Keratinocyte (primary cell): ENCODE data around the gene NNAT. TPM values are rescaled to one million over a fixed set of nuclear protein-coding genes. Genes with fewer than 3 reads are reported as not detected.

Experiments used
- DNase-seq: peaks from one replicate; pipeline ENCODE4 v3.0.0-alpha.2; 2011; ENCODE audit warnings: low read depth, missing footprints, low spot score
- FAIRE-seq: peaks from 2 replicates; lab custom pipeline; 2011; peaks lifted over from hg19 to GRCh38; lab: Jason Lieb, UNC
- H2AFZ ChIP-seq: 2 replicates; pipeline ENCODE4 v1.6.0; 2012; ENCODE audit warnings: low read length, control low read depth, inconsistent platforms; ENCODE audit not compliant: control insufficient read depth
- H3K27ac ChIP-seq: 2 replicates; pipeline ENCODE4 v1.5.1; 2011; ENCODE audit warnings: low read length; ENCODE audit not compliant: control insufficient read depth, insufficient read depth
- H3K27me3 ChIP-seq: 3 replicates; pipeline ENCODE4 v1.6.0; 2011; ENCODE audit warnings: low read length; ENCODE audit not compliant: control insufficient read depth, insufficient read depth; ENCODE audit errors: extremely low read depth
- H3K36me3 ChIP-seq, 2 experiments: 2 replicates in 1 of 2; 3 replicates in 1 of 2; pipeline ENCODE4 v1.5.1; 2011; ENCODE audit warnings: low read length in 2 of 2, mild to moderate bottlenecking in 1 of 2; ENCODE audit not compliant: control insufficient read depth in 2 of 2, insufficient read depth in 2 of 2; ENCODE audit errors: extremely low read depth in 1 of 2
- H3K4me1 ChIP-seq: 3 replicates; pipeline ENCODE4 v1.5.1; 2011; ENCODE audit warnings: low read length; ENCODE audit not compliant: control insufficient read depth, insufficient read depth; ENCODE audit errors: extremely low read depth
- H3K4me2 ChIP-seq: 3 replicates; pipeline ENCODE4 v1.6.0; 2011; ENCODE audit warnings: low read depth, low read length; ENCODE audit not compliant: control insufficient read depth, insufficient read depth; ENCODE audit errors: extremely low read depth
- H3K4me3 ChIP-seq, 3 experiments: fragments of 200-600 bp in 1 of 3; sonication (generic) in 1 of 3; 2 replicates in 2 of 3; 3 replicates in 1 of 3; pipeline ENCODE4 v1.5.1; 2011 to 2016; ENCODE audit warnings: low read length in 3 of 3, mild to moderate bottlenecking in 3 of 3, control low read depth in 2 of 3, inconsistent platforms in 1 of 3, low read depth in 1 of 3, mixed read lengths in 1 of 3, mixed run types in 1 of 3, moderate library complexity in 1 of 3; ENCODE audit not compliant: control insufficient read depth in 2 of 3, insufficient read depth in 2 of 3; ENCODE audit errors: extremely low read depth in 1 of 3
- H3K79me2 ChIP-seq: 2 replicates; pipeline ENCODE4 v1.6.0; 2012; ENCODE audit warnings: low read length; ENCODE audit not compliant: control insufficient read depth, insufficient read depth
- H3K9ac ChIP-seq: 3 replicates; pipeline ENCODE4 v1.6.0; 2011; ENCODE audit warnings: low read length; ENCODE audit not compliant: control insufficient read depth, insufficient read depth; ENCODE audit errors: extremely low read depth
- H3K9me1 ChIP-seq: 3 replicates; pipeline ENCODE4 v1.6.0; 2011; ENCODE audit warnings: low read length; ENCODE audit not compliant: control insufficient read depth, insufficient read depth; ENCODE audit errors: extremely low read depth
- H3K9me3 ChIP-seq: 2 replicates; pipeline ENCODE4 v1.5.1; 2012; ENCODE audit warnings: low read depth, low read length; ENCODE audit not compliant: control insufficient read depth
- H4K20me1 ChIP-seq: 3 replicates; pipeline ENCODE4 v1.6.0; 2011; ENCODE audit warnings: low read length; ENCODE audit not compliant: control insufficient read depth, insufficient read depth; ENCODE audit errors: extremely low read depth
- EZH2 ChIP-seq: IDR thresholded peaks from one replicate; pipeline ENCODE4 v1.6.1; 2012; ENCODE audit warnings: inconsistent platforms, mild to moderate bottlenecking, low read length, moderate library complexity
- dilution Hi-C: fragments of 300-500 bp; cut with MboI; formaldehyde crosslinking; loops from one replicate; pipeline ENCODE4 v1.7.0; 2020; ENCODE audit warnings: low sequenced_read_pairs; ENCODE audit not compliant: extremely low pct_ligation_motif_present
- polyA plus RNA-seq, 5 experiments: library from polyadenylated mRNA; depleted of rRNA in 3 of 5; stranded (reverse) in 3 of 5; stranded (forward) in 1 of 5; unstranded in 1 of 5; fragments of >200 nt; gene quantifications; 1 replicate in 1 of 5; 2 replicates in 3 of 5; 3 replicates in 1 of 5; pipeline versions ENCODE4 v1.2.1 to v1.2.3, GENCODE V29; 2011 to 2012; ENCODE audit warnings: missing spikeins in 2 of 5, low read depth in 1 of 5, low replicate concordance in 1 of 5
- TF ChIP-seq, protein P1 (sequence below), 3 experiments: IDR thresholded peaks in 1 of 3; conservative IDR thresholded peaks in 1 of 3; optimal IDR thresholded peaks in 1 of 3; 2 replicates in 2 of 3; 3 replicates in 1 of 3; pipeline versions ENCODE3 to v1.5.1; 2011; ENCODE audit warnings: low read length in 3 of 3, mild to moderate bottlenecking in 3 of 3, moderate library complexity in 2 of 3, control low read depth in 1 of 3, inconsistent platforms in 1 of 3; ENCODE audit not compliant: insufficient read depth in 2 of 3; ENCODE audit errors: extremely low read depth in 1 of 3

The NNAT gene
- polyA plus RNA-seq, 1 donor (not counting 4 experiments of a cell fraction or from before 2014, with no cell fraction given): 0.79 TPM

DNA sequence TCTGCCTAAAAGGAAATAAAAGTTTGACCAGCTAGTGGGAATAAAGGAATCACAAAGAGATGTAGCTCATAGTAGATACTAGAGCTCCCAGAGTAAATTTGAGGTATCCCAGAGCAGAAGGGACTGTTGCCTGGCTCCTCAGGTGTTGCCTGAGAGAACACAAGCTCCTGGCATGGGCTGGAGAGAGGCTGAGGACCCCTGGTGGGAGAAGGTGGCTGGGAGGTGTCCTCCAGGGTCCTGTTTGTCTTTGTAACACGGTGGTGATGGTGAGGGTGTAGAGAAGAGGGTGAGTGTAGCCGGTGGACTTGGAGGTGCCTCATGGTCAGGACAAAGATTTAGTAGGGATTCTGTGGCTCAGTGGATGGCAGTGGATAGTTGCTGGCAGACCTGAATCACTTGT is 28.1 kb upstream of the NNAT start:
- no peak overlapping the region for H2AFZ ChIP-seq
- H3K27me3 ChIP-seq: no peaks in the 10 kb centered on the region
- H4K20me1 ChIP-seq: no peaks in the 10 kb centered on the region
- no peaks in the 10 kb centered on the region for H3K79me2 ChIP-seq
- H3K36me3 ChIP-seq: peaks cover 0 to 9% of the 10 kb centered on the region in 2 experiments
- H3K9me1 ChIP-seq: no peaks in the 10 kb centered on the region
- no peaks in the 10 kb centered on the region for H3K4me1 ChIP-seq
- no peaks in the 10 kb centered on the region for H3K9me3 ChIP-seq
- TF ChIP-seq, protein P1, sequence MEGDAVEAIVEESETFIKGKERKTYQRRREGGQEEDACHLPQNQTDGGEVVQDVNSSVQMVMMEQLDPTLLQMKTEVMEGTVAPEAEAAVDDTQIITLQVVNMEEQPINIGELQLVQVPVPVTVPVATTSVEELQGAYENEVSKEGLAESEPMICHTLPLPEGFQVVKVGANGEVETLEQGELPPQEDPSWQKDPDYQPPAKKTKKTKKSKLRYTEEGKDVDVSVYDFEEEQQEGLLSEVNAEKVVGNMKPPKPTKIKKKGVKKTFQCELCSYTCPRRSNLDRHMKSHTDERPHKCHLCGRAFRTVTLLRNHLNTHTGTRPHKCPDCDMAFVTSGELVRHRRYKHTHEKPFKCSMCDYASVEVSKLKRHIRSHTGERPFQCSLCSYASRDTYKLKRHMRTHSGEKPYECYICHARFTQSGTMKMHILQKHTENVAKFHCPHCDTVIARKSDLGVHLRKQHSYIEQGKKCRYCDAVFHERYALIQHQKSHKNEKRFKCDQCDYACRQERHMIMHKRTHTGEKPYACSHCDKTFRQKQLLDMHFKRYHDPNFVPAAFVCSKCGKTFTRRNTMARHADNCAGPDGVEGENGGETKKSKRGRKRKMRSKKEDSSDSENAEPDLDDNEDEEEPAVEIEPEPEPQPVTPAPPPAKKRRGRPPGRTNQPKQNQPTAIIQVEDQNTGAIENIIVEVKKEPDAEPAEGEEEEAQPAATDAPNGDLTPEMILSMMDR (optimal IDR thresholded peaks at IDR 0.05 in 1 of 3, IDR thresholded peaks at IDR 0.05 in 1 of 3, conservative IDR thresholded peaks at IDR 0.05 in 1 of 3; ENCODE audit: extremely low read depth in 1 of 3, insufficient read depth in 2 of 3, low read length in 3 of 3): no peak
- TF ChIP-seq EZH2: no peak
- DNase-seq: no peak
- no peak overlapping the region for H3K9ac ChIP-seq
- H3K4me2 ChIP-seq: no peak overlapping the region
- dilution Hi-C loops: loop anchor here (25.0 kb wide), 1 partner anchor 231 kb away; the partner anchor contains the start of gene GHRH
- no peak overlapping the region for H3K27ac ChIP-seq
- FAIRE-seq: no peak
- H3K4me3 ChIP-seq: no peak overlapping the region

DNA sequence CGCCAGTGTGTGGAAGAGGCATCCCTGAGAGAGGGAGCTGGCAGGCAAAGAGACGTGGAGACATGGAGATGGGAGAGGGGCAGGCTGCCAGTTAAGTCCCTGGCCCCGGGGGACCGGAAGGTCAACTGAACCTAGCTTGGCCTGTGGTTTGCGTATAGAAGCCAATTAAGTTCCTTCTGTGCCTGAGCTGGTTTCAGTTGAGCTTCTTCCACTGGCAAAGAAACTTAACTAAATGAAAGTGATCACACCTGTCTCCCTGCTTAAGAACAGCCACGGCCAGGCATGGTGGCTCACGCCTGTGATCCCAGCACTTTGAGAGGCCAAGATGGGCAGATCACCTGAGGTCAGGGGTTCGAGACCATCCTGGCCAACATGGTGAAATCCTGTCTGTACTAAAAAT is 26.7 kb upstream of the NNAT start:
- no peaks in the 10 kb centered on the region for H3K9me3 ChIP-seq
- H4K20me1 ChIP-seq: peaks cover under 1% of the 10 kb centered on the region
- H3K4me3 ChIP-seq: no peak overlapping the region
- H3K4me1 ChIP-seq: no peaks in the 10 kb centered on the region
- no peaks in the 10 kb centered on the region for H3K27me3 ChIP-seq
- no peak for DNase-seq
- peaks cover 4 to 9% of the 10 kb centered on the region in 2 experiments for H3K36me3 ChIP-seq
- no peak overlapping the region for H3K4me2 ChIP-seq
- no peak for FAIRE-seq
- no peak overlapping the region for H2AFZ ChIP-seq
- H3K27ac ChIP-seq: no peak overlapping the region
- no peak overlapping the region for H3K9ac ChIP-seq
- TF ChIP-seq EZH2: no peak
- TF ChIP-seq, protein P1 (optimal IDR thresholded peaks at IDR 0.05 in 1 of 3, IDR thresholded peaks at IDR 0.05 in 1 of 3, conservative IDR thresholded peaks at IDR 0.05 in 1 of 3; ENCODE audit: extremely low read depth in 1 of 3, insufficient read depth in 2 of 3, low read length in 3 of 3): no peak
- dilution Hi-C loops: loop anchor here (25.0 kb wide), 1 partner anchor 232 kb away; the partner anchor contains the start of gene GHRH
- H3K79me2 ChIP-seq: no peaks in the 10 kb centered on the region
- no peaks in the 10 kb centered on the region for H3K9me1 ChIP-seq
